Activated CD4-positive, CD25-positive, alpha-beta regulatory T cell treated with anti-CD3 and anti-CD28 coated beads, Interleukin-2, amount 50 U/mL, for 72 hours (primary cell): ENCODE data around the gene TTC27.
"Not testable (repeated sequence)": the region's sequence is repeated elsewhere in the genome, so short reads cannot be mapped to it uniquely, and the experiment has no call there.

Source experiments
- DNase-seq: peaks from one replicate; pipeline ENCODE4 v3.0.0; 2021

TTC27 gene

DNA sequence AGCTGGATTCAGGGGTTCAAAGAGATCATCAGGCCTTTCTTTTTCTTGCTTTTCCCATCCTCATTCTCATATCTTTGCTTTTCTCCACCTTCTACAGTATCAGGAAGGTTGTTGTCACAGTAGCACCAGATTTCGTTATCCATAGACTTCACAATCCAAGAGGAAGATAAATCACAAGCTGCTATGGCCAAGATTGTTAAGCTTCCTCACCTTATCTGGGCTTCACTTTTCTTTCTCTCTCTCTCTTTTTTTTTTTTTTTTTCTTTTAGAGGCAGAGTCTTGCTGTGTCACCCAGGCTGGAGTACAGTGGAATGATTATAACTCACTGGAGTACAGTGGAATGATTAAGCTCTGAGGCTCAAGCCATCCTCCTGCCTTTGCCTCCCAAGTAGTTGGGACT lies 93.5 kb downstream of the TTC27 start:
- no peak for DNase-seq

DNA sequence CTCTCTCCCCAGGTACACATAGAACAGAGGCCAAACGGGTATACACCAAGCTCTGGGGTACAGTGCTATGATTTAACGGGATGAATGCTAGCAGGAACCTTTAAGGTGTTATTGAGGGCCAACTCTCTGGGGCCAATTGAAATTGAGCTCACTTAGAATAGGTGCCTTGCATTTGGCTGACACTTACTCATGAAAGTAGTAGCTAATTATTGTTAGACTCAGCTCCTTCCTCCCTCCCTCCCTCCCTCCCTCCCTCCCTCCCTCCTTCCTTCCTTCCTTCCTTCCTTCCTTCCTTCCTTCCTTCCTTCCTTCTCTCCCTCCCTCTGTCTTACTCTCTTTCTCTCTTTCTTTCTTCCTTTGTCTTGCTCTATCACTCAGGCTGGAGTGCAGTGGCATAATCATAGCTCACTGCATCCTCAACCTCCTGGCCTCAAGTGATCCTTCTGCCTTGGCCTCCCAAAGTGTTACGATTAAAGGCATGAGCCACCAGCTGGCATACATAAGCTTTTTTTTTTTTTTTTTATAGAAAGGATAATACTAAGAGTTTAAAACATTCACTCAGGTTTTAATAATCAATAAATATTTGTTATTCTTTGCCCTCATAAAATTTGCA lies 95.7 kb downstream of the TTC27 start:
- no peak for DNase-seq

GRCh38 chr2:32726678-32727077 lies 98.8 kb downstream of the TTC27 start:
- DNase-seq = not testable (repeated sequence)

- DNase-seq = no peak
Measured at GRCh38 chr2:32727157-32727556, 99.3 kb downstream of the TTC27 start.

- DNase-seq = not testable (repeated sequence)
Measured at GRCh38 chr2:32730958-32731357, 103.1 kb downstream of the TTC27 start.

GRCh38 chr2:32732120-32732519 lies 104.3 kb downstream of the TTC27 start:
- DNase-seq = no peak

DNA sequence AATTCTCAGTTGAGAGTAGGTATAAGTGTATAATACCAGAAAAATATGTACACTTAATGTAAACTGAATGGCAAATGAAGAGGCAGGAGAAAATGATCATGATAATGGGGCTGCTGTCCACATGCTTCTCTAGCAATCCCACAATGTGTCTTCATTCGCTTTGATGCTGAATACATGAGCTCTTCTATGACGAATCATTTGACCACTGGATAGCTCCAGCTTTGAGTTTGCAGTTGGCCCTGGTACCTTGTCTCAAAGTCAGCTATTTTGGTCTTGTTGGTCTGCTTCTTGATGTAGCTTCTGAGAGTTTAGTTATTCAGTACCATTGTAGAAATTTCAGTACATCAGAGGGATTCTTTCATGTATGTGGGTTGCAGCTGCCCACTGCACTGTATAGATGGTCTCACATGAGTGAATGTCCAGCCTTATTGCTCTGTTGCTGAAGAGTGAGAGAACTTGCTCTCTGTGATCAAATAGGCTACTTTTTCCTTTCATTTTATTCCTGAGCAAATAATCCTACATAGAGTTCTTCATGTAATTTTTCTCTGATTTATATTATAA lies 105.1 kb downstream of the TTC27 start:
- no peak for DNase-seq

DNA sequence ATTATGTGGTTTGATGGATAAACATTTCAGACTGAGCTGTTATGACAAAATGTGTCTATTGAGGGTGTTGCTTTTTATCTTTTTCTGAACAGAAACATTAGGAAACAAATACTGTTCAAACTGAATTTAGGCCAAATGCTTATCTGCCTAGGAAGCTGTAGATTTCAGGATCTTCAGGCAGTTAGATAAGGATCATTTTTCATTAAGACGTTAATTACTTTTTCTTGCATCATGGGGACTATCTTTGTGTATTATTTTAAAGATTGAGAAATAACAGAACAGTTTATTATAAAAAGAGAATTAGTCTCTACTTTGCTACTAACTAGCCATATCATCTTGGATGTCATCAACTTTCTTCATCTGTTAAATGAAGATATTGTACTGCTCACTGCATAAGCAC lies 107.5 kb downstream of the TTC27 start:
- no peak for DNase-seq

GRCh38 chr2:32738939-32739338 lies 111.1 kb downstream of the TTC27 start:
- no peak for DNase-seq

GRCh38 chr2:32739664-32740063 lies 111.8 kb downstream of the TTC27 start:
- no peak for DNase-seq

DNA sequence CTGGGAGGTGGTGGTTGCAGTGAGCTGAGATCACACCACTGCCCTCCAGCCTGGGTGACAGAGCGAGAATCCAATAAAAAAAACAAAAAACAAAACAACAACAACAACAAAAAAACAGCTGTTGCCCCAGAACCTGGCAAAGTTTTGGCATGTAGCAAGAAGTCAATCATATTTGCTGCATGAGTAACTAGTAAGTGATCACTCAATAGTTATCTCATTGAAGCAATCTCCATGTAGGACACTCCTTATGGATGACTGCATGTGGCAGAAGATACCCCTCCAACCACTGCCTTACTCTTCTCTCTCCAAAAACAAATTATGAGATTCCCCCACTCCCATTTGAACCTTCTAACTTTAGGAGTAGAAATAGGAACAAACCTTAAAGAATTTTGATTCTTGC lies 113.7 kb downstream of the TTC27 start:
- DNase-seq = no peak

DNA sequence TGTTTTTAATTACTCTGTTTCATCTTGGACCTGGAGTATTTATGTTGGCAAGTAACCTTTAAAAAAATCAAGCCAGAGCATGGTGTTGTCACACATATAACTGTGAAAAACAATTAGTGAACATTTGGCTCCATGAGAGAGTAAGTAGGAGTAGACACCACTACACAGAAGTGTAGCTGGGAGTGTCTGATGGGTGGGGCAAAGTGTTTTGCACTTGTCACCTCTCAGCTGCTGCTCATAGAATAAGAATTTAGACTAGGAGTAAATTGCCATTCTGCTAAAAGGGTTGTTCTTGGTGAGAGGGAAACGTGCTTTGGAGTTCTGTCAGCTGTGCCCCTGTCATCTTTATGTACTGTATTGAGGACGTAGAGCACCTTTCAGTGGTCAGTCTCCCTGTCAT lies 114.5 kb downstream of the TTC27 start:
- no peak for DNase-seq

- no peak for DNase-seq
Measured at GRCh38 chr2:32743480-32744236, 115.8 kb downstream of the TTC27 start.

DNA sequence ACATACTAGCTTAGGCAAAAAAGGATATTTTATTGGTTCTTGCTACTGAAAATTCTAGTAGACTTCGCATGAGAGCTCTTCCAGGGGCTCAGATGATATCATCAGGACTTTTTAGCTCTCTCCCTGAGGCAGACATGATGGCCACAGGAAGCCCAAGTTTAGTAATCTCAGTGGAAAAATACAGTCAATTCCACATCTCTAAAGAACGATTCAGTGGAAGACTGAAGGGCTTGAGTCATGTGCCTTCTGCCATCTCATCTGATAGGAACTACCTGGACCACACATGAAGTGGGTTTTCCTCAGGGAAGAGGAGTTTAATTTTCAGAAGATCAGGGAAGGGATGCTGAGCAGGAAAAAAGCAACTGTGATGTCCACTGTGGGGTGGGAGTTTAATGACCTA lies 117.3 kb downstream of the TTC27 start:
- DNase-seq = no peak

- no peak for DNase-seq
Measured at GRCh38 chr2:32745675-32746074, 117.8 kb downstream of the TTC27 start.

GRCh38 chr2:32746669-32747068 lies 118.8 kb downstream of the TTC27 start:
- no peak for DNase-seq

- no peak for DNase-seq
Measured at GRCh38 chr2:32748158-32748557, 120.3 kb downstream of the TTC27 start.

DNA sequence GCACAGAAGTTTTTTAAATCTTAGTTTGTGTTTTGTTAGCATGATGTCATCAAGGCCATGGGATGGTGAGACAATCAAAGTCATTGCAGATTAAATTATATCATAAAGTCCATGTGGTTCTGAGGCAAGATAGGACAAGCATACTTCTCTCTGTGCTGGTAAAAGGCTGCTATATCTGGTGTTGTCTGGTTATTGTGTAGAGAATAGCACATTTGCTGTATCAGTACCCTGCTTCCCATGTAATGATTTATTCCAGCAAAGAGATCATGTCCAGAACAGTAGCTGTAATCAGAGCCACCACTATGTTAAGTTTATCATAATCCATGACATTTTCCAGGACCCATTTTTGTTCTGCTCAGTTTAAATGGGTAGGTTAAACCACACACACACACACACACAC lies 123.0 kb downstream of the TTC27 start:
- DNase-seq = no peak

GRCh38 chr2:32752205-32752604 lies 124.4 kb downstream of the TTC27 start:
- no peak for DNase-seq

- DNase-seq = no peak
Measured at GRCh38 chr2:32752952-32753351, 125.1 kb downstream of the TTC27 start.

GRCh38 chr2:32754676-32755075 lies 126.8 kb downstream of the TTC27 start:
- DNase-seq = not testable (repeated sequence)

GRCh38 chr2:32755666-32756065 lies 127.8 kb downstream of the TTC27 start:
- DNase-seq = no peak

- DNase-seq = no peak
Measured at GRCh38 chr2:32756074-32756727, 128.4 kb downstream of the TTC27 start.

DNA sequence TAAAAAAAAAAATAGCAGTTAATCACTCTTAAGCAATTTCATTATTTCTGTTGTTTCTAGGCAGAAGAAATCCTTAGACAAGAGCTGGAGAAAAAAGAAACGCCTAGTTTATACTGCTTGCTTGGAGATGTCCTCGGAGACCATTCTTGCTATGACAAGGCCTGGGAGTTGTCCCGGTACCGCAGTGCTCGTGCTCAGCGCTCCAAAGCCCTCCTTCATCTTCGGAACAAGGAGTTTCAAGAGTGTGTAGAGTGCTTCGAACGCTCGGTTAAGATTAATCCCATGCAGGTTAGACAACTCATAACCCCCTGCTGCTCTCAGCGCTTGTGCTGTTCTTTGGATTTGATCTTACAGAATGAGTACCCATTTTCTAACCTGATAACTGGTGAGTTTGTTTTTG lies 130.4 kb downstream of the TTC27 start:
- no peak for DNase-seq
